Measurements from ENCODE around the gene ABCF3.

ABCF3 gene

GRCh38 chr3:184168363-184169120 is 17.5 kb upstream of the ABCF3 start:
- no peak for DNase-seq (ENCODE audit: low spot score)

- DNase-seq (ENCODE audit: low spot score) = no peak
Observed at GRCh38 chr3:184169896-184170875, 15.8 kb upstream of the ABCF3 start.

- DNase-seq (ENCODE audit: low spot score) = no peak
Observed at GRCh38 chr3:184171562-184171961, 14.4 kb upstream of the ABCF3 start.

- no peak for DNase-seq (ENCODE audit: low spot score)
Observed at GRCh38 chr3:184172681-184173373, 13.2 kb upstream of the ABCF3 start.

- no peak for DNase-seq (ENCODE audit: low spot score)
Observed at GRCh38 chr3:184173374-184173722, 12.7 kb upstream of the ABCF3 start.

GRCh38 chr3:184174284-184174645 is 11.7 kb upstream of the ABCF3 start:
- DNase-seq (ENCODE audit: low spot score) = no peak

- peak; percentile 99 for DNase-seq (ENCODE audit: low spot score)
Observed at GRCh38 chr3:184174646-184175492, 11.1 kb upstream of the ABCF3 start, which contains the start of gene AP2M1. TSS of gene AP2M1 (plus strand) at chr3:184174855. CDS start at chr3:184176994, 2,139 bp downstream.

GRCh38 chr3:184175506-184175905 is 10.5 kb upstream of the ABCF3 start:
- no peak for DNase-seq (ENCODE audit: low spot score)

DNA sequence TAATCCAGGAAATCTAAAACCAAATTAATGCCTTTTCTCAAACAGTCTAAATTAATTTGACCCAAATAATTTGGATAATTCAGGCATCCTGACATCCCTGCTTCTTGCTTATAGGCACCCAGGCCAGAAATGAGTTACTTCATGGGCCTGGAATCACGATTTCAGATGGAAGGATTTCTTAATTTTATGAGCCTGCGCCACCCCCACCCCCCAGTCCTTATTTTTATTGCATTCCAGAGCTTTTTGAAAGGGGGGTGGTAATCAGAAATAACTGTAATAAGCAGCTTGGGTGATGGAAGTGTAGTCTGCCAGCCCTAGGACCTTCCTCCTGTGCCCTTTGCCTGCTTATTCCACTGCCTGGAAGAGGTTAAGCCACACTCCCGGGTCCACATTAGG is 10.0 kb upstream of the ABCF3 start:
- DNase-seq (ENCODE audit: low spot score) = no peak

DNA sequence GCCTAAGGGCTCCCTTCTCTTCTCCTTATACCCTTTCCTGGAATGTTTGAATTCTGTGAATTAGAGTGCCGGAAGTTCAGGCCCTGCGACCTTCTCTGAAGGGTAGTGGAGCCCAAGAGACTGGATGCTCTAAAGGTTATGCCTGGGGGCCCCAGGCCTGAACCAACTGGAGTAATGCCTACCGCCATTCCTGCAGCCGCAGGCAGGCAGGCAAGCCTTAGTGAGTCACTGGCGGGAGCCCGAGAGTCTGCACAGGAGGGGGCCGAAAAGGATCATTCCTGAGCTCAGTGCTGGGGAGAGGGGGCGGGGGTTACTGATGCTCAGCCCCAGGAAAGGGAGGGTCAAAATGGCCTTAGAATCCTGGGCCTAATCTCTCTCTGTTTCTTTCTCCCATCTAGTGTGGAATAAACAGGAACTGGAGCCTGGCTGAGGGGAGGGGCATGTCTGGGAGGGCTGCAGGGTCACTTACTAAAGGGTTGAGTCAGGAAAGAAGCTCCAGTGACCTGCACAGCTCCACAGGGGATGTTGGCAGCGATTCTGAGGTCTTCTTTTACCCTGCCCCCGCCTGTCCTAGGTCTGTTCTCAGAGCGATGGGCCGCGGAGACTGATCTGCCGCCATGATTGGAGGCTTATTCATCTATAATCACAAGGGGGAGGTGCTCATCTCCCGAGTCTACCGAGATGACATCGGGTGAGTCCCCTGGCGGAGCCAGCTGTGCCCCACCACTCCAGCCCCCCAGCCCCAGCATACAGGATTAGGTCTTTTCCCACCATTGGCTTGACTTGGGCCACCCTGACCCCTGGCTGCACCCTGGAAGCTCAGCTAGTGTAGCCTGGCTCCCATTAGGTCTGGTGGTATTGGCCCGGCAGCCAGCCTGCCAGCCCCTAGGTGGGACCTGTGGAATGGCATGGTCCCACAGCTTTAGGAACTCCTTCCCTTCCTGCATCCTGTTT is 9.3 kb upstream of the ABCF3 start:
- DNase-seq (ENCODE audit: low spot score) = peak; percentile 52

DNA sequence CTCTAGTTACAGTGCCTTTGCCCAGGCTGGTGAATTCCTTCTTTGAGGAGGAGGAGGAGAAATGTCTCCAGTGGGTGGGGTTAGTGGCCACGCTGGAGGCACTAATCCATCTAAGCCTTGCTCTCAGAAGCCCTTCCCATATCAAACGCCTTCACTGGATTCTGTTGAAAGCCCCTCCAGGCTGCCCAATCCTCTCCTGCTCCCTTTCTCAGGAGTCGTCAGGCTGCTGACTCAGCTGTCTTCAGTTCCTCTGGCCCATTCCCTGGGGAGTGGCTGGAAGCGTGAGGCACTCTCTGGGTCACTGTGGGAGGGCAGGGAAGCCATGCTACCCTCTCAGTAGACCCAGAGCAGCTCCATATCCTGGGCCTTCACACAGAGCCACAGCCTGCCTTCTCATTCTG is 8.7 kb upstream of the ABCF3 start:
- no peak for DNase-seq (ENCODE audit: low spot score)

DNA sequence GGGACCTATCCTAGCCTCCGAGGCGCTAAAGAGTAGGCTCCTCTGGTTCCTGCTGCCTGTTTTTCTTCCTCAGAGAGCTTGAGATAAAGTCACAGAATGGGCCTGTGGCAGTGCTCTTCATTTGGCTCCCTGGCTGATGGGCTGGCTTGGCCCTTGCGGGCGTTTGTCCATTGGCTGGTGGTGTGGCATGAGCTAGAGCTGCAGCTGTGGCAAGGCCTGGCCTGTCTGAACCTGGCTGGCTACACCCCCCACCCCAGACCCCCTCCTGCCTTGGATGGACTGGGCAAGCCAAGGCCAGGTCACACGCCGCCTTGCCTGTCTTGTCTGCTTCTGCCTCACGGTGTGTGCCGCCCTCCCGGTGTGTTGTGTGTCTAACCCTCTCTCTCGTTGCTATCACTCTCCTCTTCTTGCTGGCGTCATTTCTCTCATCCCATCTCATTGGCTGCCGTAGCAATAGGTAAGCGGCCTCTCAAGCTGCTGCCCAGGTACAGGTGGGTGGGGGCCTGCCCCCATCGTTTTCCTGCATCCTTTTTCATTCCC is 8.2 kb upstream of the ABCF3 start:
- DNase-seq (ENCODE audit: low spot score) = no peak

- DNase-seq (ENCODE audit: low spot score) = no peak
Observed at GRCh38 chr3:184178521-184179138, 7.4 kb upstream of the ABCF3 start.

DNA sequence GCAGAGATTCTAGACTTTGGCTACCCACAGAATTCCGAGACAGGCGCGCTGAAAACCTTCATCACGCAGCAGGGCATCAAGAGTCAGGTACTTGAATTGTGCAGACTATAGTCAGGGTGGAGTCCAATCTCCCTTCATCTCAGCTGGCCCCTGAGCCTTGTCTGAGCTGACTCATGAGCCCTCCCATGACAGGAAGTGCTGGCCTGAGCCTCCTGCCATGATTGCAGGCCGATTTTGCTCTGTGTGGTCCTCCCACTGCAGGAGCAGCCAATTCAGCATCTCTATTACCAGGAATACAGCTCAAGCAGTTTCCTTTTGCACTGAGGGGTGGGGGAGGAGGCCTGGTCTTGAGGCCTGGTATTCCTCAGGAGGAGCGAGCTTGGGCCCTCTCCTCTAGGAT is 5.8 kb upstream of the ABCF3 start:
- DNase-seq (ENCODE audit: low spot score) = no peak

GRCh38 chr3:184181596-184181995 is 4.4 kb upstream of the ABCF3 start:
- DNase-seq (ENCODE audit: low spot score) = no peak

GRCh38 chr3:184183679-184184078 is 2.3 kb upstream of the ABCF3 start:
- DNase-seq (ENCODE audit: low spot score) = no peak

DNA sequence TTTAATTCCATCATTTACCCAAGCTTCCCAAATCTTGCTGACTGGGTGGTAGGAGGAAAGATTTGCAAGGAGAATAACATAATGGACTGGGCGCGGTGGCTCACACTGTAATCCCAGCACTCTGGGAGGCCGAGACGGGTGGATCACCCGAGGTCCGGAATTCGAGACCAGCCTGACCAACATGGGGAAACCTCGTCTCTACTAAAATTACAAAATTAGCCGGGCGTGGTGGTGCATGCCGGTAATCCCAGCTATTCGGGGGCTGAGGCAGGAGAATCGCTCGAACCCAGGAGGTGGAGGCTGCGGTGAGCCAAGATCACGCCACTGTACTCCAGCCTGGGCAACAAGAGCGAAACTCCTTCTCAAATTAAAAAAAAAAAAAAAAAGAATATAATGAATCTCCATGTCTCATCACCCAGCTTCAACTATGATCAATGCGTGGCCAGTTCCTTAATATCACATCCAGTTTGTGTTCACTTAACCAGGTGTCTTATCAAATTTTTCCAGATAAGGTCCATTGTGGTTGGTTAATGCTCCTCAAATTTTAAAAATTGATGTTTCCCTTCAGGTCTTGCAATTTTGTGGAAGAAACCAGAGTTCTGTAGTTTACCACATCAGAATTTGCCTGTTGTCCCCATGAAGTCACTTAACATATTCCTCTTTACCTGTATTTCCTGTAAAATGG is 1.3 kb upstream of the ABCF3 start:
- DNase-seq (ENCODE audit: low spot score) = no peak

- peak; percentile 99 for DNase-seq (ENCODE audit: low spot score)
Observed at GRCh38 chr3:184185461-184186183, 377 bp upstream of the ABCF3 start.

- no peak for DNase-seq (ENCODE audit: low spot score)
Observed at GRCh38 chr3:184186902-184187207, 856 bp downstream of the ABCF3 start.
